ENCODE measurements around the gene RNPEP.
"Not testable (repeated sequence)": the region's sequence is repeated elsewhere in the genome, so short reads cannot be mapped to it uniquely, and the experiment has no call there.

The RNPEP gene

DNA sequence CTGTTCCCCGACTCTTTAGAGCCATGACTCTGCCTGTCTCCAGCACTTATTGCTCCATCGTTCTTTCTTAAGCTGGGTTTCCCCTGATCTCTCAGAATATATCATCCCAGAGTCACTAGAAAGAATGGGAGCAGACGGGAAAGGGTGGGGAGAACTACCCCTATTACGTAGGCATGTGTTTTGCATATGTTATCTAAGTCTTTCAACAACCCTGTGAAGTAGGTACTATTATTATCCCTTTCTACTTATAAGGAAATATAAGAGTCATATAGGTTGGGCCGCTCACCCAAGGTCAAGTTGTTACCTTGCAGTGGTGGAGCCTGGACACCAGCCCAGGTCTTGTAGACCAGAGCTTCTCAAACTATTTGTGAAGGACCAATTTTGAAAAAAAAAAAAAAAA lies 66.7 kb downstream of the RNPEP start:
- H3K9me3 ChIP-seq (ENCODE audit: control insufficient read depth, insufficient read depth, low read length), result no peaks in the 10 kb centered on the region; the same call in 1 of the 2 replicates
- no peaks in the 10 kb centered on the region for H3K36me3 ChIP-seq (ENCODE audit: insufficient read depth, low read length)
- H3K4me1 ChIP-seq (ENCODE audit: insufficient read depth, low read length), result no peaks in the 10 kb centered on the region

DNA sequence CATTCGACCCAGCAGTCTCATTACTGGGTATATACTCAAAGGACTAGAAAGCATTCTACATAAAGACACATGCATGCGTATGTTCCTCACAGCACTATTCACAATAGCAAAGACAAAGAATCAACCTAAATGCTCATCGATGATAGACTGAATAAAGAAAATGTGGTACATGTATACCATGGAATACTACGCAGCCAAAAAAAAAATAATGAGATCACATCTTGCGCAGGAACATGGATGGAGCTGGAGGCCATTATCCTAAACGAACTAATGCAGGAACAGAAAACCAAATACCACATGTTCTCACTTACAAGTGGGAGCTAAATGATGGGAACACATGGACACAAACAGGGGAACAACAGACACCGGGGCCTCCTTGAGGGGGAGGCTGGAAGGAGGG lies 71.6 kb downstream of the RNPEP start:
- H3K4me1 ChIP-seq (ENCODE audit: insufficient read depth, low read length), result 0 out of 2 replicates have a peak, but pooled peaks cover 3% of the 10 kb centered on the region
- no peak overlapping the region for H3K9ac ChIP-seq (ENCODE audit: low read depth, low read length)
- H3K9me3 ChIP-seq (ENCODE audit: control insufficient read depth, insufficient read depth, low read length), result no peaks in the 10 kb centered on the region
- no peaks in the 10 kb centered on the region for H3K36me3 ChIP-seq (ENCODE audit: insufficient read depth, low read length)

More for the DNA sequence above, 66.7 kb downstream of the RNPEP start:
- H3K9ac ChIP-seq (ENCODE audit: low read depth, low read length), result no peak overlapping the region

DNA sequence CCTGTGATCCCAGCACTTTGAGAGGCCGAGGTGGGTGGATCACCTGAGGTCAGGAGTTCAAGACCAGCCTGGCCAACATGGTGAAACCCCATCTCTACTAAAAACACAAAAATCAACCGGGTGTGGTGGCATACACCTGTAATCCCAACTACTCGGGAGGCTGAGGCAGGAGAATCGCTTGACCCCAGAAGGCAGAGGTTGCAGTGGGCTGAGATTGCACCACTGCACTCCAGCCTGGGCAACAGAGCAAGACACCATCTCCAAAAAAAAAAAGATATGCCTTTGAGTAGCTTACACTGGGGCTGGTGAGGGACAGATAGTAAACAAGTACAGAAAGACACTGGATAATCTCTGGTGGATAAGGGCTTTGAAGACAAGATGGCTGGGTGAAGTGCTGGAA lies 72.2 kb downstream of the RNPEP start:
- not testable (repeated sequence) for H3K9ac ChIP-seq (ENCODE audit: low read depth, low read length); H3K4me1 ChIP-seq (ENCODE audit: insufficient read depth, low read length); H3K9me3 ChIP-seq (ENCODE audit: control insufficient read depth, insufficient read depth, low read length); H3K36me3 ChIP-seq (ENCODE audit: insufficient read depth, low read length)

Measured in ES-I3 (cell line).